Hindlimb muscle (tissue), 1 donor: ENCODE results near the gene PLEK. TPM values are rescaled to one million over a fixed set of nuclear protein-coding genes. Genes with fewer than 3 reads are reported as not detected.
"Not testable (repeated sequence)": the region's sequence is repeated elsewhere in the genome, so short reads cannot be mapped to it uniquely, and the experiment has no call there.

ENCODE experiments used
- DNase-seq: peaks from one replicate; pipeline ENCODE4 v3.0.0-alpha.2; 2013
- polyA plus RNA-seq: library from polyadenylated mRNA; unstranded; fragments of 120-200 nt; gene quantifications from one replicate; pipeline ENCODE4 v1.2.1, GENCODE V29; 2013; ENCODE audit not compliant: insufficient read length

PLEK gene
- polyA plus RNA-seq, 1 donor, result 6.0 TPM

GRCh38 chr2:68385907-68386287 lies 20.8 kb downstream of the PLEK start:
- DNase-seq, result no peak

GRCh38 chr2:68386365-68386764 lies 21.3 kb downstream of the PLEK start:
- no peak for DNase-seq

GRCh38 chr2:68387408-68388350 lies 22.6 kb downstream of the PLEK start:
- no peak for DNase-seq

GRCh38 chr2:68388358-68388757 lies 23.3 kb downstream of the PLEK start:
- no peak for DNase-seq

GRCh38 chr2:68388772-68389171 lies 23.7 kb downstream of the PLEK start:
- DNase-seq, result no peak

GRCh38 chr2:68390114-68390513 lies 25.0 kb downstream of the PLEK start:
- no peak for DNase-seq

- DNase-seq, result no peak
Measured at GRCh38 chr2:68390586-68390985, 25.5 kb downstream of the PLEK start.

- no peak for DNase-seq
Measured at GRCh38 chr2:68391099-68391498, 26.0 kb downstream of the PLEK start.

- DNase-seq, result no peak
Measured at GRCh38 chr2:68391869-68392268, 26.8 kb downstream of the PLEK start.

- no peak for DNase-seq
Measured at GRCh38 chr2:68396093-68396492, 31.0 kb downstream of the PLEK start.

GRCh38 chr2:68397704-68398263 lies 32.7 kb downstream of the PLEK start:
- DNase-seq, result not testable (repeated sequence)

- DNase-seq, result no peak
Measured at GRCh38 chr2:68403199-68403644, 38.1 kb downstream of the PLEK start.

GRCh38 chr2:68404164-68404563 lies 39.1 kb downstream of the PLEK start:
- no peak for DNase-seq

GRCh38 chr2:68404893-68405799 lies 40.1 kb downstream of the PLEK start:
- DNase-seq, result no peak

- DNase-seq, result no peak
Measured at GRCh38 chr2:68411397-68412126, 46.5 kb downstream of the PLEK start.

- no peak for DNase-seq
Measured at GRCh38 chr2:68412127-68412819, 47.2 kb downstream of the PLEK start.

GRCh38 chr2:68413466-68413865 lies 48.4 kb downstream of the PLEK start:
- DNase-seq, result no peak

GRCh38 chr2:68414452-68414851 lies 49.4 kb downstream of the PLEK start:
- DNase-seq, result no peak

- no peak for DNase-seq
Measured at GRCh38 chr2:68414876-68415275, 49.8 kb downstream of the PLEK start.

GRCh38 chr2:68415521-68415920 lies 50.4 kb downstream of the PLEK start:
- no peak for DNase-seq

- no peak for DNase-seq
Measured at GRCh38 chr2:68416081-68416675, 51.1 kb downstream of the PLEK start.
